ENCODE data around the gene GPC3. TPM values are rescaled to one million over a fixed set of nuclear protein-coding genes. Genes with fewer than 3 reads are reported as not detected.

Gene GPC3
- total RNA-seq, 2 experiments from 2014 or later, result 0.86 to 1.3 TPM

DNA sequence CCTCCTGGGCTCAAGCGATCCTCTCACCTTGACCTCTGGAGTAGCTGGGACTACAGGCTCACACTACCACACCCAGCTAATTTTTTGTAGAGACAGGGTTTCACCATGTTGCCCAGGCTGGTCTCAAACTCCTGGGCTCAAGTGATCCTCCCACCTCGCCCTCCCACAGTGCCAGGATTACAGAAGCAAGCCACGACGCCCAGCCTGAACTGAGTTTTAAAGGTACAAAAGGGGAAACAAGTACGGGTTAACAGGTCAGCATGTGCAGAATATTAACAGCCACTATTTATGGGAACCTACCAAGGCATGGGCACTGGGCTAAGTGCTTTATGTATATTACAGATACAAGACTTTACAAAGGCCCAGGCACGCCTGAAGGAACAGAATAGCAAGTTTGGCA, 405.8 kb downstream of the GPC3 start:
- DNase-seq (no peak), ATAC-seq (no peak)
- no peaks in the 10 kb centered on the region for H3K36me3 Mint-ChIP-seq (ENCODE audit: low read depth)
- H3K9me3 Mint-ChIP-seq (ENCODE audit: low read depth), result no peaks in the 10 kb centered on the region
- no peak overlapping the region for H3K4me3 Mint-ChIP-seq
- ChIA-PET POLR2A (no interaction called here), CTCF (no interaction called here)
- no peak overlapping the region for H3K27ac Mint-ChIP-seq
- no peaks in the 10 kb centered on the region for H3K4me1 Mint-ChIP-seq
- no peaks in the 10 kb centered on the region for H3K27me3 Mint-ChIP-seq
- intact Hi-C loops (cut with DNase I, micrococcal nuclease), result no loop called here

GRCh38 chrX:133576876-133577275, 408.5 kb downstream of the GPC3 start:
- Mint-ChIP-seq H3K4me3 (no peak overlapping the region), H3K4me1 (no peaks in the 10 kb centered on the region), H3K9me3 (ENCODE audit: low read depth) (no peaks in the 10 kb centered on the region), H3K27ac (no peak overlapping the region), H3K36me3 (ENCODE audit: low read depth) (no peaks in the 10 kb centered on the region), H3K27me3 (no peaks in the 10 kb centered on the region)
- CTCF ChIA-PET, result no interaction called here
- no peak for ATAC-seq
- POLR2A ChIA-PET, result no interaction called here
- no peak for DNase-seq
- intact Hi-C loops (cut with DNase I, micrococcal nuclease), result no loop called here

DNA sequence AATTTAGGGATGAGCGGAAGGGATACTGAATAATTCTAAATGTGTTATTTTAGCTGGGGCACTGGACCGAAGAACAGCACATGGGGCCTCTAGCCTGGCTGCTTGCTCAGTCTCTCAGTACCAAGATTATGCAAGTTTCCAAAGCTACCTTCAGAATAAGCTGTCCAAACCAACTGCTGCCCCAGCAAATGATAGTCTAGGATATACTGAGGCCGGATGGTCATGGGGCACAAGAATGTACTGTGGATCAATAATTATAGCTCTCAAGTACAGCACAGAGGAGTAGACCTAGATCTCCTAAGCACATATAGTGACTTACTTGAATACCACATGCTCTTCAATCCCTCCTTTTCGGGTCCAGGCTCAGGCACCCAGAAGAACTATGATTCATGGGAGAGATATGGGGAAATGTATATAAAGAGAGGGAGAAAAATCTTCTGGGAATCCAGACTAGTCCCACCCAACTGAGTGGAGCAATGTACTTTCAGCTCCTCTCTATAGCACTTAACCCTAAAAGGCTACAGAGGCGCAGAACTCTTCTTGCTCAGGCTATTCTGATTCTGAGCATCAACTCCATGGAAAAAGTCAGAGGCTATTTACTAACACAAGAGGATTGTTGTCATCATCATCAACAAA, 409.8 kb downstream of the GPC3 start:
- Mint-ChIP-seq H3K9me3 (ENCODE audit: low read depth) (no peaks in the 10 kb centered on the region), H3K27me3 (no peaks in the 10 kb centered on the region), H3K4me1 (no peaks in the 10 kb centered on the region), H3K36me3 (ENCODE audit: low read depth) (no peaks in the 10 kb centered on the region), H3K4me3 (no peak overlapping the region), H3K27ac (no peak overlapping the region)
- ChIA-PET CTCF (no interaction called here), POLR2A (no interaction called here)
- intact Hi-C loops (cut with DNase I, micrococcal nuclease), result no loop called here
- ATAC-seq (no peak), DNase-seq (no peak)

DNA sequence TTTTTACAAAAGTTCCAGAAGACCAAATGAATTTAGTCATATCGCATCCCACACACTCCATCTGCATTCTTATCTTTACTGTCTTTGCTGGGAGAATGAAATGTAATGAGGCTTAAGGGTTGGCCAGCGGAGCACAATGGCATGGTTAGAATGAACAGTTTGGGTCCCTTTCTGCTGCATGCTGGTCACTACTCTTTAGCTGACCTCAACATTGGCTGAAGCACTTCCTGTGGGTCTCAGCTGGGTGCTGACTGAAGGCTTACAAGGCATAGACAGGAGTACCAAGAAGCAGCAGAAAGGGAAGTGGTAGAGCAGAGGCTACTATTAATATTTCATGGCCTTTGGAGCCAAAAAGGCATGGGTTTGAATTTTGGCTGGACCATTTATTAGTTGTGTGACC, 410.7 kb downstream of the GPC3 start:
- Mint-ChIP-seq H3K27me3 (no peaks in the 10 kb centered on the region), H3K4me3 (no peak overlapping the region), H3K4me1 (no peaks in the 10 kb centered on the region), H3K9me3 (ENCODE audit: low read depth) (no peaks in the 10 kb centered on the region), H3K36me3 (ENCODE audit: low read depth) (no peaks in the 10 kb centered on the region), H3K27ac (no peak overlapping the region)
- no peak for DNase-seq
- intact Hi-C loops (cut with DNase I, micrococcal nuclease), result no loop called here
- no peak for ATAC-seq
- ChIA-PET POLR2A (no interaction called here), CTCF (no interaction called here)

DNA sequence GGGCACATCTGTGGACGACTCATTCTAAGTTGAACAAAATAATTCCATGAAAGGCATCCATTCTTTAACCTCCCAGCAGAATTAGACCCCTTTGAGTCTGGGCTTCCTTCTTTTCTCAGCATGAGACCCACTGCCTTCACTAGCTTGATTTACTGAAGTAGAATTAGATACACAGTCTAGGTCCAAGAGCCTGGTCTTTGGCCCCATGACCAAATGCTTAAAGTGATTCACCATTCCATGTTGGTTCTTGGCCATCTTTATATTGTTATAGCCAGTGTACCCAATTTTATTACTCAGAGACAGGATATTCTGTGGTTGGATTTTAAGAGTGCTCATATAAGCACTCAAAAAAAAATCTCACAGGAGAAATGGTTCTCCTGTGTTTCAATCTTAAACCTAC, 414.8 kb downstream of the GPC3 start:
- ATAC-seq, result no peak
- CTCF ChIA-PET, result interaction anchor here (0.5 kb wide), 1 partner anchor 10 kb away, joined by 3 read pairs; no protein-coding TSS in a partner anchor
- Mint-ChIP-seq H3K9me3 (ENCODE audit: low read depth) (no peaks in the 10 kb centered on the region), H3K27ac (no peak overlapping the region), H3K4me1 (no peaks in the 10 kb centered on the region), H3K27me3 (no peaks in the 10 kb centered on the region), H3K36me3 (ENCODE audit: low read depth) (no peaks in the 10 kb centered on the region), H3K4me3 (no peak overlapping the region)
- POLR2A ChIA-PET, result no interaction called here
- DNase-seq, result no peak
- intact Hi-C loops (cut with DNase I, micrococcal nuclease), result no loop called here

DNA sequence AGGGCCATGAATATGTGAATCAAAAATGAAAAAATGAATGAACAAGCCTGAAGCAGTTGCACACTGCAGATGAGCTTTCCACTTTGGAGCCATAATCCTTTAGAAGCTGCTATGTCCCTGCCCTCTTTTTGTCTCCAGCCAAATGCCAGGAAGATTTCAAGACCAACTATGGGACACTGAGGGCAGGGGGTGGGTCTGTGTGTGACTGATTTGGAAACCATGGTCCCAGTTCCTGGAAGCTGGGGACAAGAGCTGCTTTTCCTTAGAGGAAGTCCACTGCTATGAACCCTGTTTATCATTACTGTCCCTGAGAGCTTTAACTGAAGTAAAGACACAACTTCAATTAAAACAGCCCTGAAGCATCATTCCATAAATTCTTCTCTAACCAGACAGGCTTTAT, 416.2 kb downstream of the GPC3 start:
- intact Hi-C loops (cut with DNase I, micrococcal nuclease), result no loop called here
- no peak overlapping the region for H3K27ac Mint-ChIP-seq
- DNase-seq, result no peak
- ATAC-seq, result no peak
- no peaks in the 10 kb centered on the region for H3K36me3 Mint-ChIP-seq (ENCODE audit: low read depth)
- CTCF ChIA-PET, result no interaction called here
- no peak overlapping the region for H3K4me3 Mint-ChIP-seq
- no peaks in the 10 kb centered on the region for H3K27me3 Mint-ChIP-seq
- H3K4me1 Mint-ChIP-seq, result no peaks in the 10 kb centered on the region
- POLR2A ChIA-PET, result no interaction called here
- no peaks in the 10 kb centered on the region for H3K9me3 Mint-ChIP-seq (ENCODE audit: low read depth)

DNA sequence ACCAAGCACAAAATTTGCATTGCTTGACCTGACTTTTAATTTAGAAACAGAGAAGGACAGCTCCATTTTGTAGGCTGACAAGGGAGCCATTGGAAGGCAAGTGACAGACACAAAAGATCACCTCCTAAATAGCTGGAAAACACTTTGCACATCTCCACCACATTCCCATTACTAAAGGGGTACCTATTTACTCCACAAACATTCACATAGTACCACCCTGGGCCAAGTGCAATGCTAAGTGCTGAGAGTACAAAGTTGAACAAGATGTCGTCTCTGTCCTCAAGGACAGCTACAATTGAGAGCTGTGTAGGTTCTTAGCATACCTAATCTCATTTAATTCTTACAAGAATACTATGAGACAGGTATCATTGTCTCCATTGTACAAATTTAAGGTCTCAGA, 417.3 kb downstream of the GPC3 start:
- ChIA-PET POLR2A (no interaction called here), CTCF (no interaction called here)
- H3K4me3 Mint-ChIP-seq, result no peak overlapping the region
- no peaks in the 10 kb centered on the region for H3K4me1 Mint-ChIP-seq
- no peaks in the 10 kb centered on the region for H3K36me3 Mint-ChIP-seq (ENCODE audit: low read depth)
- no peak for ATAC-seq
- H3K27me3 Mint-ChIP-seq, result no peaks in the 10 kb centered on the region
- intact Hi-C loops (cut with DNase I, micrococcal nuclease), result no loop called here
- no peak overlapping the region for H3K27ac Mint-ChIP-seq
- no peak for DNase-seq
- no peaks in the 10 kb centered on the region for H3K9me3 Mint-ChIP-seq (ENCODE audit: low read depth)

DNA sequence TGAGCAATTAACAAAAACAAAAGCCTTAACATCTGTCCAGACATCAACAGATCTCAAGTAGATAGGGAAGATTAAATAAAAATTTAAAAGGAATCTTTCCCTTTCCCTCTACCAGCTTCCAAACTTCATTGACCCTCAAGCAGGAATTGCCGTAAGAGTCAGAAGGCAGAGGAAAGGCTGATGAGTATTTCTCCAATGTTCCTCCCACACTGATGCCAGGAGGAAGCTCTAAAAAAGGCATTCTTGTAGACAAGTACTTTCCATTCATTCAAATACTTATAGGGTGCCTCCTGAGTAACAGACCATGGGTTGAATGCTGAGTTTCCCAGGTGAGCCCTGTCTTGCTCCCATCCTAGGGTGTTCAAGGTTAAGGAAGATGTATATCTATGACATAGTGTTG, 418.5 kb downstream of the GPC3 start:
- ChIA-PET CTCF (no interaction called here), POLR2A (no interaction called here)
- H3K27ac Mint-ChIP-seq, result no peak overlapping the region
- H3K4me1 Mint-ChIP-seq, result no peaks in the 10 kb centered on the region
- H3K36me3 Mint-ChIP-seq (ENCODE audit: low read depth), result no peaks in the 10 kb centered on the region
- DNase-seq, result no peak
- no peak for ATAC-seq
- no peak overlapping the region for H3K4me3 Mint-ChIP-seq
- no peaks in the 10 kb centered on the region for H3K9me3 Mint-ChIP-seq (ENCODE audit: low read depth)
- H3K27me3 Mint-ChIP-seq, result no peaks in the 10 kb centered on the region
- intact Hi-C loops (cut with DNase I, micrococcal nuclease), result no loop called here

GRCh38 chrX:133563705-133564104, 421.7 kb downstream of the GPC3 start:
- CTCF ChIA-PET, result no interaction called here
- intact Hi-C loops (cut with DNase I, micrococcal nuclease), result no loop called here

DNA sequence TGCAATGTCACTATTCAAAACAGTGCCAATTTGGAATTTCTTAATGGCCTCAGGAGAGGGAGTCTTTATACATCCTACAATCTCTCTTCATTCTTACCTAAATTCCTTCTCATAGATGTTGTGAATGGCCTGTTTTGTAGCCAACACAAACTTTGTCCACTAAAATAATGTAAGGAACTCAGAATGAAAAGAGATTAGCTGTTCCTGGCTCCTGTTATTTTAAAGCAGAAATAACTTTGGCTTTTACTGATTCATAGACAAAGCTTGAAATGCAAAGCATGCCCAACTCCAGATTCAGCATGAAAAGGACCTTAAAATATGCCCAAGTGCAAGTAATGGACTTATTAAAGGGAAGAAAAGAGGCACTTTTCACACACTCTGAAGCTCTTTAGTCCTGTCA, 424.1 kb downstream of the GPC3 start:
- Mint-ChIP-seq H3K27ac (no peak overlapping the region), H3K9me3 (ENCODE audit: low read depth) (no peaks in the 10 kb centered on the region), H3K27me3 (no peaks in the 10 kb centered on the region), H3K36me3 (ENCODE audit: low read depth) (no peaks in the 10 kb centered on the region), H3K4me3 (no peak overlapping the region), H3K4me1 (no peaks in the 10 kb centered on the region)
- no peak for ATAC-seq
- no peak for DNase-seq
- intact Hi-C loops (cut with DNase I, micrococcal nuclease), result no loop called here
- POLR2A ChIA-PET, result no interaction called here
- CTCF ChIA-PET, result no interaction called here

More at GRCh38 chrX:133563705-133564104, 421.7 kb downstream of the GPC3 start:
- H3K9me3 Mint-ChIP-seq (ENCODE audit: low read depth), result no peaks in the 10 kb centered on the region
- DNase-seq, result no peak
- ATAC-seq, result no peak
- POLR2A ChIA-PET, result no interaction called here
- H3K36me3 Mint-ChIP-seq (ENCODE audit: low read depth), result no peaks in the 10 kb centered on the region
- H3K27me3 Mint-ChIP-seq, result no peaks in the 10 kb centered on the region
- no peak overlapping the region for H3K4me3 Mint-ChIP-seq
- H3K4me1 Mint-ChIP-seq, result no peaks in the 10 kb centered on the region
- no peak overlapping the region for H3K27ac Mint-ChIP-seq

DNA sequence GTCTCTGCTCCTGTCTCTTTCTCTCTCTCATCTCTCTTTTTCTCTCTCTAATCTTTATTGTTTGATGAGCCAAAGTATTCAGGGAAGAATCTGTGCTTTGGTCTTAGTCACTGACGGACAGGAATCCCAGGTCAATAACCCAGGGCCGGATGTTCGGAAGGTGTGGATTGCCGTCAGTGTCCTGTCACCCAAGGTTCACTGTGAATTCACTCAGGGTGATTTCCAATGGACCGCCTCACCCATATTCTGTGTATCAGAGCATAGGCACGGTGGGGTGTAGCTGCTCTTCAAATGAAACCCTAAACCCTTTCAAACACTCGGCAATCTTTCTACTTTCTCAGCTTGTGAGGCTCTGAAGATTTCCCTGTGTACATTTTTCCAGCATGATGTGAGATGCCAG, 425.5 kb downstream of the GPC3 start:
- intact Hi-C loops (cut with DNase I, micrococcal nuclease), result no loop called here
- H3K4me3 Mint-ChIP-seq, result no peak overlapping the region
- no peaks in the 10 kb centered on the region for H3K27me3 Mint-ChIP-seq
- ChIA-PET CTCF (no interaction called here), POLR2A (no interaction called here)
- H3K4me1 Mint-ChIP-seq, result no peaks in the 10 kb centered on the region
- ATAC-seq, result no peak
- H3K36me3 Mint-ChIP-seq (ENCODE audit: low read depth), result peaks cover 2% of the 10 kb centered on the region
- no peak for DNase-seq
- peaks cover 3% of the 10 kb centered on the region for H3K9me3 Mint-ChIP-seq (ENCODE audit: low read depth)
- H3K27ac Mint-ChIP-seq, result no peak overlapping the region

DNA sequence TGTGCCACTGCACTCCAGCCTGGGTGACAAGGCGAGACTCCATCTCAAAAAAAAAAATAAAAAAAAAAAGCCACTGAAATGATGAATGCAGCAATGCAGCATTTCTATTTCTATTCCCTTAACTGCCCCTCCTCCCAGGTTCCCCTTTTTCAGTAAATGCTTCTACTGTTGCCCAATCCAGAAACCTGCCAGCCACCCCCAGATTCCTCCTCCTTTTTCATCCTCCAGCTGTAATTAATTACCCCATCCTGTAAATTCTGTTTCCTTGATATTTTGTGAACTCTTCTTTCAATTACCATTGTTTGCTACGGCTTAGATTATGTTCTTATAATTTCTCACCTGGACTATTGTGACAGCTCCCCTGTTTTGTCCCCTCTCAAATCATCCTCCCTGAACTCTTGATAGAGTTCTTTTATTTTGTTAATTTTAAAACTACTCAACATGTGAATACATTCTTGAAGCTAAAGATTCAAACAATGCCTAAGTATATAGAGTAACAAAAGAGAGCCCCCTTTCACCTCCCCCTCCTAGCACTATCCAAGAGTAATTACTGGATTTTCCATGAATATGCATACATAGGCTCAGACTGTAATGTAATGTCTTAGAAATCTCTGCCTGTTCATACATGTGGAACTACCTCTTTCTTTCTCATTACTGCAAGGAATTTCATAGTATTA, 429.5 kb downstream of the GPC3 start:
- ChIA-PET CTCF (no interaction called here), POLR2A (no interaction called here)
- intact Hi-C loops (cut with DNase I, micrococcal nuclease), result no loop called here
- ATAC-seq (no peak), DNase-seq (no peak)
- H3K4me1 Mint-ChIP-seq, result no peaks in the 10 kb centered on the region
- no peak overlapping the region for H3K4me3 Mint-ChIP-seq
- peaks cover 3% of the 10 kb centered on the region for H3K9me3 Mint-ChIP-seq (ENCODE audit: low read depth)
- H3K36me3 Mint-ChIP-seq (ENCODE audit: low read depth), result peaks cover 2% of the 10 kb centered on the region
- H3K27ac Mint-ChIP-seq, result no peak overlapping the region
- H3K27me3 Mint-ChIP-seq, result no peaks in the 10 kb centered on the region
